Raji (cell line): ENCODE data around the gene AFAP1L2.

Source experiments
- POLR2A ChIP-seq: IDR thresholded peaks from 2 replicates; pipeline ENCODE4 v1.6.1; 2011; ENCODE audit warnings: low read depth, low read length, control low read depth; ENCODE audit not compliant: insufficient read depth

The AFAP1L2 gene

GRCh38 chr10:114323023-114323422, 81.3 kb downstream of the AFAP1L2 start:
- TF ChIP-seq POLR2A: no peak

- TF ChIP-seq POLR2A: no peak
Measured at GRCh38 chr10:114322344-114322743, 82.0 kb downstream of the AFAP1L2 start.

- no peak for TF ChIP-seq POLR2A
Measured at GRCh38 chr10:114320249-114321116, 83.8 kb downstream of the AFAP1L2 start.

- no peak for TF ChIP-seq POLR2A
Measured at GRCh38 chr10:114319406-114320248, 84.7 kb downstream of the AFAP1L2 start.

- no peak for TF ChIP-seq POLR2A
Measured at GRCh38 chr10:114316744-114317143, 87.6 kb downstream of the AFAP1L2 start.

- no peak for TF ChIP-seq POLR2A
Measured at GRCh38 chr10:114315566-114316420, 88.5 kb downstream of the AFAP1L2 start.

GRCh38 chr10:114313866-114314265, 90.4 kb downstream of the AFAP1L2 start:
- no peak for TF ChIP-seq POLR2A

GRCh38 chr10:114313139-114313538, 91.2 kb downstream of the AFAP1L2 start:
- TF ChIP-seq POLR2A: no peak

GRCh38 chr10:114311496-114312209, 92.6 kb downstream of the AFAP1L2 start:
- no peak for TF ChIP-seq POLR2A

GRCh38 chr10:114311023-114311422, 93.3 kb downstream of the AFAP1L2 start:
- no peak for TF ChIP-seq POLR2A

- TF ChIP-seq POLR2A: no peak
Measured at GRCh38 chr10:114310346-114310745, 94.0 kb downstream of the AFAP1L2 start.

- no peak for TF ChIP-seq POLR2A
Measured at GRCh38 chr10:114309364-114309651, 95.0 kb downstream of the AFAP1L2 start.

GRCh38 chr10:114308531-114309363, 95.6 kb downstream of the AFAP1L2 start:
- no peak for TF ChIP-seq POLR2A

- TF ChIP-seq POLR2A: no peak
Measured at GRCh38 chr10:114307731-114308130, 96.6 kb downstream of the AFAP1L2 start.
